GM12865 (cell line): Measurements from ENCODE around the gene GTF2H2C.
"Not testable (repeated sequence)": the region's sequence is repeated elsewhere in the genome, so short reads cannot be mapped to it uniquely, and the experiment has no call there.

ENCODE experiments used
- DNase-seq: peaks from one replicate; pipeline ENCODE4 v3.0.0; 2010; ENCODE audit warnings: low read depth
- H3K4me3 ChIP-seq: 2 replicates; pipeline ENCODE4 v1.5.1; 2011; ENCODE audit warnings: mild to moderate bottlenecking, low read depth, low read length, control low read depth
- TF ChIP-seq, protein P1 (sequence below): IDR thresholded peaks from 2 replicates; pipeline ENCODE4 v1.5.1; 2011; ENCODE audit warnings: low read length, control low read depth, low read depth, inconsistent platforms; ENCODE audit not compliant: insufficient read depth; ENCODE audit errors: missing control alignments

GTF2H2C gene

DNA sequence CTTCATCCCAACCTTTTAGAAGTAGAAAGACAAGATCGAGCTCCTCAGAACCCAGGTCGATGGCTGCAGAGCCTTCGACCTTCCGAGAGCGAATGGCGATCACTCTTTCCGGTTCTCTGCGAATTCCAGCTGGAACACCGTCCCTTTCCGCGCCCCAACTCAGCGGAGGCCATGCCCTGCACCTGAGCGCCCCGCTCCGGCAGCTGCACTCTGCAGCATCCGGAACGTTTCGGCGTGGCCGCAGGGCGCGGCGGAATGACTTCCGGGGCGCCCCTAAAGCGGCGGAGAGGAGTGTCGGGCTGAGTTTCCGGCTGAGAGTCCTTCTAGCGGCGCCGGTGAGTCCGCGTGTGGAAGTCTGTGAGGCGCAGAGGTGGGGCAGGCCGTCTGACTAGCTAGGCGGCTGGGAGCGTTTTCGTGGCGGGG is at the start of gene GTF2H2C:
GTF2H2C (plus strand) TSS at position 284 of the 423 bp plus-strand sequence. CDS start 4,942 bp downstream, outside the sequence.
- H3K4me3 ChIP-seq: peak within 1 kb of the TSS; percentile 55
- peak; percentile 85 for DNase-seq
- TF ChIP-seq, protein P1, sequence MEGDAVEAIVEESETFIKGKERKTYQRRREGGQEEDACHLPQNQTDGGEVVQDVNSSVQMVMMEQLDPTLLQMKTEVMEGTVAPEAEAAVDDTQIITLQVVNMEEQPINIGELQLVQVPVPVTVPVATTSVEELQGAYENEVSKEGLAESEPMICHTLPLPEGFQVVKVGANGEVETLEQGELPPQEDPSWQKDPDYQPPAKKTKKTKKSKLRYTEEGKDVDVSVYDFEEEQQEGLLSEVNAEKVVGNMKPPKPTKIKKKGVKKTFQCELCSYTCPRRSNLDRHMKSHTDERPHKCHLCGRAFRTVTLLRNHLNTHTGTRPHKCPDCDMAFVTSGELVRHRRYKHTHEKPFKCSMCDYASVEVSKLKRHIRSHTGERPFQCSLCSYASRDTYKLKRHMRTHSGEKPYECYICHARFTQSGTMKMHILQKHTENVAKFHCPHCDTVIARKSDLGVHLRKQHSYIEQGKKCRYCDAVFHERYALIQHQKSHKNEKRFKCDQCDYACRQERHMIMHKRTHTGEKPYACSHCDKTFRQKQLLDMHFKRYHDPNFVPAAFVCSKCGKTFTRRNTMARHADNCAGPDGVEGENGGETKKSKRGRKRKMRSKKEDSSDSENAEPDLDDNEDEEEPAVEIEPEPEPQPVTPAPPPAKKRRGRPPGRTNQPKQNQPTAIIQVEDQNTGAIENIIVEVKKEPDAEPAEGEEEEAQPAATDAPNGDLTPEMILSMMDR: peak; percentile 27

DNA sequence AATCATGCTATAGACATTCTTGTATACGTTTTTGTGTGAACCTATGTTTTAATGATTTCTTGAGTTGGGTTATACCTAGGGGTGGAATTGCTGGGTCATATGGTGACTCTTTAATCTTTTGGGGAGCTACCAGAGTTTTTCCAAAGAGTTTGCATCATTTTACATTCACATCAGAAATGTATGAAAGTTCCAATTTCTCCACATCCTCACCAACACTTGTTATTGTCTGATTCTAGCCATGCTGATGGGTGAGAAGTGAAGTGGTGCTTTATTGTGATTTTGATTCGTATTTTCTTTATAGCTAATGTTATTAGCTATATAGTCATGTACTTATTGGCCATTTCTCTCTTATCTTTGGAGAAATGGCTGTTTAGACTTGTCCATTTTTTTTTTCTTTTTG is 49.3 kb upstream of the GTF2H2C start:
- no peak for DNase-seq
- no peak overlapping the region for H3K4me3 ChIP-seq
- TF ChIP-seq, protein P1: no peak

DNA sequence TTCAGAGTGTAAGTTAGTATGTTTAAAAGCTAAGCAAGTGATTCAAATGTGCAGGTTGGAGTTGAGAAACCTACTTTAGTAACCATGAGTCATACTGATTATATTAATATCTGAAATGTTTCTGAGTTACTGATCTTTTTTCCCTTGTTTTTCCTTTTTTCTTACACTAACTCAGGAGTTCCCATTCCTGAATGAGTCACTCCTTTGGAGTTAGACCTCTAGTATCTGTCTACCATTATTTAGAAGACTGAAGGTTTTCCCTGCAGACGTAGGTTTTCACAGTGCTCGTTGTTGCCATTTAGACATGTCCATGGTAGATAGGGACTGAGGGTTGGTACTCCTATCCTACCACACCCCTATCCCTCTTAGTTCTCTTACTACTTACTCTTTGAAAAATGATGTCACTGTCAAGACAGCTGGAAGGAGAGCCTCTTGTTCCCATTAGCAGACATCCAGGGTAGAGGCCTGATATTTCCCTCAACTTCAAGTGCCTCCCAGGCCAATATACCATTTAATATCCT is 47.2 kb upstream of the GTF2H2C start:
- H3K4me3 ChIP-seq: no peak overlapping the region
- TF ChIP-seq, protein P1: no peak
- no peak for DNase-seq

DNA sequence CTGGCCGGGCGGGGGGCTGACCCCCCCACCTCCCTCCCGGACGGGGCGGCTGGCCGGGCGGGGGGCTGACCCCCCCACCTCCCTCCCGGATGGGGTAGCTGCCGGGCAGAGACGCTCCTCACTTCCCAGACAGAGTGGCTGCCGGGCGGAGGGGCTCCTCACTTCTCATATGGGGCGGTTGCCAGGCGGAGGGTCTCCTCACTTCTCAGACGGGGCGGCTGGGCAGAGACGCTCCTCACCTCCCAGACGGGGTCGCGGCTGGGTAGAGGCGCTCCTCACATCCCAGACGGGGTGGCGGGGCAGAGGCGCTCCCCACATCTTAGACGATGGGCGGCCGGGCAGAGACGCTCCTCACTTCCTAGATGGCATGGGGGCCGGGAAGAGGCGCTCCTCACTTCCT is 44.4 kb upstream of the GTF2H2C start:
- DNase-seq, H3K4me3 ChIP-seq: not testable (repeated sequence)

DNA sequence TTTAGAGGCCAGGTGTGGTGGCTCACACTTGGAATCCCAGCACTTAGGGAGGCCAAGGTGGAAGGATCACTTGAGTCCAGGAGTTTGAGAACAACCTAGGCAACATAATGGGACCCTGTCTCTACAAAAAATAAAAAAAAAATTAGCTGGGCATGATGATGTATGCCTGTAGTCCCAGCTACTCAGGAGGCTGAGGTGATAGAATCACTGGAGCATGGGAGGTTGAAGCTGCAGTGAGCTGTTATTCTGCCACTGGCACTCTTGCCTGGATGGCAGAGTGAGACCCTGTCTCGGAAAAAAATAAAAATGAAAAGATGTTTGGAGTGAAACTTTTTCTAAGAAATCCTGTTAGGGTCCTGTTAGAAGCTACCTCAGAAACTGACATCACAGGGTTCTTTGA is 43.2 kb upstream of the GTF2H2C start:
- TF ChIP-seq, protein P1: no peak
- DNase-seq: no peak
- no peak overlapping the region for H3K4me3 ChIP-seq

DNA sequence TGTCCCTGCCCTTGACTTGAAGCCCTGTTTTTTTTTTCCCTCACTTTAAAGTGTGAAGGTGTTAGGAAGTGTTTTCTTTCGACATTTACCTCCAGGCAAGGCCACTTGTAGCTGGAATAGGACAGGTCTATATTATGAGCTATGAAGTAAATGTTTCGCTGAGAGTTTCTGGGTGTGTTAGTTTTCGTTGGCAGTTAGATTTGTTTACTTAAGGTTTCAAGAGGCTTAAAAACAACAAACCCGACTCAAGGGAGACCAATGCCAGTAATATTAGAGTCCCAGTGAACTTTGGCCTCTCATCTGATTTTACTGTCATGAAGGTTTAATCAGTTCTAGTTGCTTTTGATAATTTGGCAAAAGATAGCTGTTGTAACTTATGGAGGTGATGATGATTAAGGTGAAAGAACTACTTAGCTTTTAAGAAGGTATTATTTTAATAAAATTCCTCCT is 42.2 kb upstream of the GTF2H2C start:
- no peak for DNase-seq
- TF ChIP-seq, protein P1: no peak
- H3K4me3 ChIP-seq: no peak overlapping the region

DNA sequence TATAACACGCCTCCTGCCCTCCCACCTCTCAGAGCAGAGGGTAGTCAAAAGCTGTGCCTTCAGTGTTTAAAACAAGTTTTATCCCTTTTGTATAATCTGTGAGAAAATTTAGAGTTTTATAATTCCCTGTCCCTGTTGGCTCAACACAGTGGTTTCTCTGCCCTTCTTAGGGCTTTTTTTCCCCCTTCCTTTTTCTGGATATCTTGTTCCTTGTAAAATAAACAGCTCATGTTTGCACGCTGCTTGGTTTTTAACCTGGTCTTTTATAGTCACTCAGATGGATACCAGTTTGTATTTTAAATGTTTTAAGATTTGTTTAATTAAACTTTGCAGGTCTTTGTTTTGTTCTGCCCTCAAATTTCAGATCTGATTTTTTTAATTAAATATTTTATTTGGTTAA is 40.7 kb upstream of the GTF2H2C start:
- TF ChIP-seq, protein P1: no peak
- no peak for DNase-seq
- no peak overlapping the region for H3K4me3 ChIP-seq
